Stimulated activated CD4-positive, alpha-beta T cell treated with anti-CD3 and anti-CD28 coated beads, Interleukin-2, amount 100 ng/mL, for 24 hours (primary cell): ENCODE data around the gene EME2.
A peak's percentile ranks its signal among the peaks of the same experiment; 100 is the strongest.

Experiments used
- DNase-seq, 2 donors: peaks; one replicate each; pipeline ENCODE4 v3.0.0-alpha.2; 2020

EME2 gene

GRCh38 chr16:1779741-1780676 is 7.4 kb downstream of the EME2 start:
- DNase-seq = no peak

DNA sequence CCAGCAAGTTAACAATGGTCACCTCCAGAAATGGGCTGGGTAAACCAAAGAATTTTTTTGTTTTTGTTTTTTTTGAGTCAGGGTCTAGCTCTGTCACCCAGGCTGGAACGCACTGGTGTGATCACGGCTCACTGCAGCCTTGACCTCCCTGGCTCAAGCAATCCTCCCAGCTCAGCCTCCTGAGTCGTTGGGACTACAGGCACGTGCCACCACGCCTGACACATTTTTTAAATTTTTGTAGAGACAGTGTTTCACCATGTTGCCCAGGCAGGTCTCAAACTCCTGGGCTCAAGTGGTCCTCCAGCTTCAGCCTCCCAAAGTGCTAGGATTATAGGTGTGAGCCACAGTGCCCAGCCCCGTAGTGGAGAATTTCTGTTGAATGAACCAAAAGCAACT is 8.1 kb downstream of the EME2 start:
- DNase-seq = no peak

DNA sequence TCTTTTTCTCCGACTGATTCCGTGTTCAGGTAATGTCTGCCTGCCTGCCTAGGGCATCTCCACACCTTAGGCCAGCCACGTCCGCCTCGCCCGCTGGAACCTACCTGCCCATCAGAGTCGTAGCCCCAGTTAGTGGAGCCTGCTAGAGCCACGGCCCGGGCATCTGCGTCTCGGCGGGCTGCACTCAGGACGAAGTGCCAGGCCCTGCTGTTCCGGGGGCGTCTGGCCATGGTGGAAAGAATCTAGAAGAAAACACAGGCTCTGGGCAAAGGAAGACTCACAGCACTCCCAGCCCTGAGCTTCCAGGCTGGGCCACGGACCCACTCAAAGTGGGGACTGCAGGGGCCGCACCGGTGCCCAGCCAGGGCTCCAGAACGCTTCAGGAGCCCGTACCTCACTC is 8.6 kb downstream of the EME2 start:
- DNase-seq = no peak

DNA sequence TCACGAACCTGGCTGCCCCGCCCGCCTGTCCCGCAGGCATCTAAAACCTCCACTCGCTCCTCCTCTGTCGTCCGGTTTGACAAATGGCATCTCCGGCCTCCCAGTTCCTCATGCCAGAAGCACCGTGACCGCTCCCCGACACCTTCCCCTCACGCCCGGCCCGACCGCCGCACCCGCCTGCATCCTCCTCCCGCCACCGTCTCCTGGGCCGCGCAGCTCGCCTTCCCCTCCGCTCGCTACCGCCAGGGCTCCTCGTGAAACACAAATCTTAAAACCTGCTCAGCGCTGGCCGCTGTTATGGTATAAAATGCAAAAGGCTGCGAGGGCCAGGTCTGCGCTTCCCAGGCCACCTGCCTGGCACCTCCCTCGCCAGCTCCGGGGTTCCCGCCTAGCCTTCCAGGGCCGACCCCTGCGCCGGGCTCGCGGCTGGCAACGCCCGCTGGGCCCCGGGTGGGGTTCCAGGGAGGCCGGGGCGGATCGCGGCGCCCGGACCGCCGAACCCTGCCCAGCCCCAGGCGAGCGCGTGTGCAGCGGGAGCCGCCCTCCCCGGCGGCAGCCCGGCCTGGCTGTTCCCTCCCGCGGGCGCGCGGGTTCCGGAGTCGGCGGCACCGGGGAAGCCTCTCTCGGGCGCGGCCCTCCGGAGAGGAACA is 9.3 kb downstream of the EME2 start:
- DNase-seq = peak; percentile 40

- peak; percentile 98 for DNase-seq
These were observed 10.0 kb downstream of the EME2 start, which contains the start of the genes NUBP2 and SPSB3 for GRCh38 chr16:1782408-1783264. Gene NUBP2 (plus strand): TSS chr16:1782960. CDS start chr16:1783021, 61 bp downstream. Gene SPSB3 (minus strand): TSS chr16:1782571. CDS start chr16:1781483, 1,088 bp downstream.

- no peak for DNase-seq
These were observed 12.6 kb downstream of the EME2 start for GRCh38 chr16:1784977-1785845.

DNA sequence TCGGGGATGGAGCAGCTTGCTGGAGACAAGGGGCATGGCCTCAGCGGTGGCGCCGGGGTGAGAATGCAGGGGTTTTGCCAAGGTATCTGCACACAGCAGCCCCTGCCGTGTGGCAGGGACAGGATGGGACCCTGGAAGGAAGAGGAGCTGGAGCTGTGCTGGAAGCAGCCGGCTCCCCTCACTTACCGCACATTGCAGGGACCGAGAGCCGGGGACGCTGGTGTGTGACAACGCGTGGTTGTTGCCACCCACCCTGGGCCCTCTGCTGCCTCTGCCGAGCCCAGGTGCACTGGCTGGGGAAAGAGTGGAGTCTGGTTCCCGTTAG is 13.2 kb downstream of the EME2 start:
- no peak for DNase-seq

GRCh38 chr16:1786242-1787055 is 13.8 kb downstream of the EME2 start:
- DNase-seq = no peak

GRCh38 chr16:1787056-1787321 is 14.4 kb downstream of the EME2 start:
- no peak for DNase-seq

DNA sequence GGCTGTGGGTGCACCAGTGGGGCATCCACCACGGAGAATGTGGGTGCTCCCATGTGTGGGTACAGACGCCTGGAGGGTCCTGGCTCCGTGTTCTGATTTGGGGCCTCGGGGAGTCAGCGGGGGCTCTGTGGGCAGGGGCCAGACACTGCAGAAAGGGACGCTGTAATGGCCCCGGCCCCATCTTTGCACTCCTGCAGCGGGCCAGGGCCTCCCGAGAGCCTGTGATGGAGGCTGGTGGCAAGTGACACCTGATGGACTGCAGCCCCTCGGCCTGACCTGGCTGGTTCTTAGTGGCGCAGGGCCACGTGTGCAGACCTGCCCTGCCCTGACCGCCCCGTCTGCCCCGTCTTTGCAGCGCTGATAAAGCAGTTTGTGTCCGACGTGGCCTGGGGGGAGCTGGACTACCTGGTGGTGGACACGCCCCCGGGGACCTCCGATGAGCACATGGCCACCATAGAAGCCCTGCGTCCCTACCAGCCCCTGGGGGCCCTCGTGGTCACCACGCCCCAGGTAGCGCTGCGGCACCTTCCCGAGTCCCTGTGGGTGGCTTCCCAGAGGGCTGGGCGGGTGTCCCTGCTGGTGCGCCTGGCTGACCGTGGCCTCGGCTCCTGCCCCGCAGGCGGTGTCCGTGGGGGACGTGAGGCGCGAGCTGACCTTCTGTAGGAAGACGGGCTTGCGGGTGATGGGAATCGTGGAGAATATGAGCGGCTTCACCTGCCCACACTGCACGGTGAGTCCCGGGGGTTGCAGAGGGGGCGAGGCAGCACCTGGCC is 14.9 kb downstream of the EME2 start:
- no peak for DNase-seq

- DNase-seq = no peak
These were observed 15.6 kb downstream of the EME2 start for GRCh38 chr16:1788095-1788707.

DNA sequence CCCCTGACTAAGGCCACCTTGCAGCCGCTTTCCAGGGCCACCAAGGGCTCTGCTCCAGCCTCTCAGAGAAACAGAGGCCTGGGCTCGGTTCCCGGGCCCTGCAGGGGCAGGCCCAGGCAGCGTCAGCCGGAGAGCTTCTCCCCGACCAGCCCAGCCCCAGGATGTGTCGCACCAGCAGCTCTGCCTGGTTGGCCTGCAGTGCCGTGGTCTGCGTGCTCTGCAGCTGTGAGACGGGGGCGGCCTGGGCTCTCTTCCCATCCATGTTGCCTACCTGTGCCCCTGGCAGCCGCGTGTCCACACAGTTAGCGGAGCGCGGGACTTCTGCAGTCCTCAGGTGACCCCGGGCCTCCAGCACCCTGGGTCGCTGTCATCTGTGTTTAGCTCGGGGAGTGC is 16.1 kb downstream of the EME2 start:
- no peak for DNase-seq

GRCh38 chr16:1789643-1790045 is 17.0 kb downstream of the EME2 start:
- DNase-seq = no peak

DNA sequence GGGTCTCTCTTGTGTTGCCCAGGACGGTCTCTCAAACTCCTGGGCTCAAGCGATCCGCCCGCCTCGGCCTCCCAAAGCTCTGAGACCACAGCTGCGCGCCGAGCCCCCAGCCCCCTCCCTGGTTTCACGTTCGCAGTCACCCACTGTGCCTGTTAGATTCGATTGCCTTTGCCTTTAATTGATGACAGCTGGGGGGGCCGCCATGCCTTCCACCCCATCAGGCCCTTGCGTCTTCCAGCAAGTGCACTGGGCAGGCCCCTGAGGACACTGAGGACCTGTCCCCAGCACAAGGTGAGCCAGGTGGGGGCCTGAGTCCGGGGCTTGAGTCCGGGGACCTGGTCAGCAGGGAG is 17.6 kb downstream of the EME2 start:
- no peak for DNase-seq

DNA sequence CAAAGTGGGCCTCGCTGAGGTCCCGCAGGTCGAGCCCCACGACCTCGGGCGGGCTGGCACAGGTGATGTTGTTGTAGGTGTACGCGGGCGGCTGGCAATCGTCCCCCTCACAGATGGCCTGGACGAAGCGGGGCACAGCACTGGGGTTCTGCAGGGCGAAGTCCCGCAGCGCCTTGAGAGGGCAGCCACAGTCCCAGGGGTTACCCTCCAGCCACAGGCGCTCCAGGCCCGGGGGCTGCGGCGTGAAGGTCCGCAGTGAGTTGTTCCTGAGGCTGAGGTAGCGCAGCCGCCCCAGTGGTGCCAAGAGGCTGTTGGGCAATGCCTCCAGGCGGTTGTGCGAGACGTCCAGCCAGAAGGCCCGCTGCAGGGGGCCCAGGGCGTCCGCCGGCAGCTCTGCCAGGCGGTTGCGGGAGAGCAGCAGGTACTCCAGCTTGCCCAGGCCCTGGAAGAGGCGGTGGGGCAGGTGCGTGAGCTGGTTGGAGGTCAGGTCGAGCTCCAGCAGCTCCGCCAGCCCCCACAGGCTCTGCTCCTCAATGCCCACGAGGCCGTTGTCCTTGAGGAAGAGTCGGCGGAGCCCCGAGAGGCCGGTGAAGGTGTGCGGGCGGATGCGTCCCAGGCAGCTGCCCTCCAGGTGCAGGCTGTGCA is 18.1 kb downstream of the EME2 start:
- no peak for DNase-seq

- DNase-seq = no peak
These were observed 18.8 kb downstream of the EME2 start for GRCh38 chr16:1791256-1791942.

GRCh38 chr16:1791943-1792812 is 19.6 kb downstream of the EME2 start:
- no peak for DNase-seq

DNA sequence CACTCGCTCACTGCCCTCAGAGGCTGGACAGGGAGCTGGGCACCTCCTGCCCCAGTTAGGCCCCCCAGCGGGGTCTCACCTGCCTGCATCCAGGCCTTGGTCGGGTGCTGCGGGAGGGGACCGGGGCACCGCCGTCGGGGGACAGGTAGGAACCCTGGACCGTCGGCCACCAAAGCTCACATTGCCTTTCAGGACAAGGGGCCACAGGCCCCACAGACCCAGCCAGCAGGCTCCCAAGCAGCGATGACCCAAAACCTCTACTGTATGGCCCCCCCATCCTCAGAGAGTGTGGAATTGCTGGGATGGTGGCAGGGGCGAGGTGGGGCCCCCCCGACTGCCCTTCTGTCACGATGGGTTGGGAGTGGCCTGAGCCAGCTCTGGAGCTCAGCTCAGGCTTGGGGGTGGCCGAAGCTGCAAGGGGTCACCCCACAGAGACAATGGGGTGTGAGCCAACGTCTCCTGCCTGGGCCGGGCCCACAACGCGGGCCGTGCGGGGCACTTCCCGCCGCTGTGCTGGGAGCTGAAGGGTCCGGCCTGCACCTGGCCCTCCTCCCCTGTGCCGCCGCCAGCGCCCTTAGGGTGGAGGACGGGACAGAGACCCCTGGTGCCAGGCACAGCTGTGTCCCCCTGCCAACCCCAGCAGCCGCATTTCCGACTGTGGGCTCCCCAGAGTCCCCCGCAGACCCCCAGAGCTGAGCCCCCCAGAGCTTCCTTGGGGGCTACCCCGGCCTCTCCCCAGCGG is 20.4 kb downstream of the EME2 start:
- DNase-seq = no peak
